Activated CD8-positive, alpha-beta T cell treated with anti-CD3 and anti-CD28 coated beads, Interleukin-2, amount 10 ng/mL, durations not matched to agents 7 days and 5 days (primary cell): Measurements from ENCODE around the gene C10orf95. TPM values are rescaled to one million over a fixed set of nuclear protein-coding genes. Genes with fewer than 3 reads are reported as not detected.

Source experiments
- ATAC-seq: fragments of 150-1000 bp; cut with Tn5 transposase; one replicate; pipeline ENCODE4 v1.10.0; 2021; ENCODE audit warnings: moderate library complexity
- CTCF ChIA-PET: fragments of 350-600 bp; sonication (Branson Sonifier 250); formaldehyde crosslinking; loops from one replicate; lab custom pipeline; 2021; ENCODE audit warnings: antibody characterized with exemption; lab: Charles Lee
- POLR2A ChIA-PET: fragments of 350-600 bp; sonication (Branson Sonifier 250); formaldehyde crosslinking; loops from one replicate; lab custom pipeline; 2021; ENCODE audit warnings: antibody characterized with exemption; lab: Charles Lee
- DNase-seq: peaks from one replicate; pipeline ENCODE4 v3.0.0-alpha.2; 2020
- H3K27ac Mint-ChIP-seq: one replicate; pipeline ENCODE4 v1.8.0; 2021; ENCODE audit warnings: mild to moderate bottlenecking, mixed read lengths
- H3K27me3 Mint-ChIP-seq: one replicate; pipeline ENCODE4 v1.8.0; 2021; ENCODE audit warnings: low read depth, mixed read lengths
- H3K36me3 Mint-ChIP-seq: one replicate; pipeline ENCODE4 v1.8.0; 2021; ENCODE audit warnings: low read depth, mixed read lengths
- H3K4me1 Mint-ChIP-seq: one replicate; pipeline ENCODE4 v1.8.0; 2021; ENCODE audit warnings: low read depth, mixed read lengths
- H3K4me3 Mint-ChIP-seq: one replicate; pipeline ENCODE4 v1.8.0; 2021; ENCODE audit warnings: mild to moderate bottlenecking, mixed read lengths
- H3K9me3 Mint-ChIP-seq: one replicate; pipeline ENCODE4 v1.8.0; 2022; ENCODE audit warnings: mixed read lengths; ENCODE audit not compliant: insufficient read depth
- total RNA-seq, 2 experiments: library from RNA; stranded (reverse); gene quantifications; one replicate each; pipeline ENCODE4 v1.2.3, GENCODE V29; 2021

Gene C10orf95
- total RNA-seq, 2 experiments from 2014 or later, result 0.32 TPM; not detected in 1

GRCh38 chr10:102452672-102453340 lies 1.5 kb upstream of the C10orf95 start:
- peaks cover 28% of the 10 kb centered on the region for H3K36me3 Mint-ChIP-seq
- DNase-seq (peak; percentile 71), ATAC-seq (peak; percentile 40)
- H3K4me1 Mint-ChIP-seq, result peaks cover 47% of the 10 kb centered on the region
- peak overlapping the region; percentile 83 for H3K27ac Mint-ChIP-seq
- no peaks in the 10 kb centered on the region for H3K9me3 Mint-ChIP-seq
- H3K27me3 Mint-ChIP-seq, result no peaks in the 10 kb centered on the region
- ChIA-PET CTCF (interaction anchor here (0.9 to 5.0 kb wide), 7 partner anchors 9 to 295 kb away, joined by 3 to 31 read pairs (median 5); partner anchors contain the start of gene CUEDC2), POLR2A (interaction anchor here (1.0 to 5.7 kb wide), 3 partner anchors 10 to 57 kb away, joined by 6 to 81 read pairs (median 10); partner anchors contain the start of genes CUEDC2 and NFKB2)
- peak overlapping the region; percentile 28 for H3K4me3 Mint-ChIP-seq

GRCh38 chr10:102450374-102451104 lies 804 bp downstream of the C10orf95 start:
- no peaks in the 10 kb centered on the region for H3K9me3 Mint-ChIP-seq
- peak; percentile 93 for DNase-seq
- H3K4me3 Mint-ChIP-seq, result peak overlapping the region; percentile 90
- ATAC-seq, result peak; percentile 85
- ChIA-PET POLR2A (interaction anchor here (0.6 to 5.7 kb wide), 16 partner anchors 10 to 125 kb away, joined by 3 to 81 read pairs (median 5); partner anchors contain the start of genes CUEDC2, FBXL15 and NFKB2), CTCF (interaction anchor here (0.9 to 5.0 kb wide), 12 partner anchors 8 to 220 kb away, joined by 3 to 31 read pairs (median 10); partner anchors contain the start of genes CUEDC2, FBXL15 and NFKB2)
- peaks cover 47% of the 10 kb centered on the region for H3K4me1 Mint-ChIP-seq
- H3K27me3 Mint-ChIP-seq, result no peaks in the 10 kb centered on the region
- H3K36me3 Mint-ChIP-seq, result peaks cover 19% of the 10 kb centered on the region
- H3K27ac Mint-ChIP-seq, result peak overlapping the region; percentile 93

GRCh38 chr10:102450124-102450373 lies 1.3 kb downstream of the C10orf95 start:
- H3K4me1 Mint-ChIP-seq, result peaks cover 44% of the 10 kb centered on the region
- H3K9me3 Mint-ChIP-seq, result no peaks in the 10 kb centered on the region
- H3K4me3 Mint-ChIP-seq, result peak overlapping the region; percentile 90
- ChIA-PET CTCF (interaction anchor here (0.7 to 5.0 kb wide), 14 partner anchors 8 to 318 kb away, joined by 3 to 31 read pairs (median 5); partner anchors contain the start of genes CUEDC2, FBXL15 and NFKB2), POLR2A (interaction anchor here (1.0 to 5.7 kb wide), 13 partner anchors 9 to 55 kb away, joined by 3 to 81 read pairs (median 6); partner anchors contain the start of genes CUEDC2, FBXL15 and NFKB2)
- H3K27ac Mint-ChIP-seq, result peak overlapping the region; percentile 93
- peaks cover 15% of the 10 kb centered on the region for H3K36me3 Mint-ChIP-seq
- no peak for ATAC-seq
- no peak for DNase-seq
- no peaks in the 10 kb centered on the region for H3K27me3 Mint-ChIP-seq

- Mint-ChIP-seq H3K27ac (peak overlapping the region; percentile 93), H3K36me3 (peaks cover 17% of the 10 kb centered on the region), H3K4me1 (peaks cover 38% of the 10 kb centered on the region), H3K9me3 (no peaks in the 10 kb centered on the region), H3K27me3 (no peaks in the 10 kb centered on the region), H3K4me3 (peak overlapping the region; percentile 90)
- peak; percentile 66 for ATAC-seq
- ChIA-PET CTCF (interaction anchor here (0.7 to 5.0 kb wide), 14 partner anchors 12 to 317 kb away, joined by 3 to 31 read pairs (median 4); partner anchors contain the start of genes CUEDC2 and NFKB2), POLR2A (interaction anchor here (0.6 to 5.7 kb wide), 14 partner anchors 9 to 331 kb away, joined by 3 to 81 read pairs (median 5); partner anchors contain the start of genes CUEDC2, FBXL15 and NFKB2)
- DNase-seq, result peak; percentile 93
These were observed 1.8 kb downstream of the C10orf95 start for GRCh38 chr10:102449321-102450123.

- no peaks in the 10 kb centered on the region for H3K27me3 Mint-ChIP-seq
- ATAC-seq, result no peak
- DNase-seq, result no peak
- peaks cover 17% of the 10 kb centered on the region for H3K4me1 Mint-ChIP-seq
- H3K36me3 Mint-ChIP-seq, result peaks cover 6% of the 10 kb centered on the region
- H3K4me3 Mint-ChIP-seq, result no peak overlapping the region
- H3K27ac Mint-ChIP-seq, result no peak overlapping the region
- POLR2A ChIA-PET, result no interaction called here
- H3K9me3 Mint-ChIP-seq, result no peaks in the 10 kb centered on the region
- CTCF ChIA-PET, result no interaction called here
These were observed 6.5 kb downstream of the C10orf95 start for GRCh38 chr10:102444851-102445250.

GRCh38 chr10:102438374-102438773 lies 13.0 kb downstream of the C10orf95 start:
- CTCF ChIA-PET, result no interaction called here
- POLR2A ChIA-PET, result interaction anchor here (7.1 kb wide), 1 partner anchor 12 kb away, joined by 81 read pairs; the partner anchor contains the start of gene C10orf95
- ATAC-seq, result no peak
- no peaks in the 10 kb centered on the region for H3K27me3 Mint-ChIP-seq
- H3K9me3 Mint-ChIP-seq, result no peaks in the 10 kb centered on the region
- DNase-seq, result no peak
- H3K4me1 Mint-ChIP-seq, result peaks cover 49% of the 10 kb centered on the region
- peaks cover 28% of the 10 kb centered on the region for H3K36me3 Mint-ChIP-seq
- peak overlapping the region; percentile 88 for H3K4me3 Mint-ChIP-seq
- H3K27ac Mint-ChIP-seq, result peak overlapping the region; percentile 27

GRCh38 chr10:102437515-102437914 lies 13.8 kb downstream of the C10orf95 start:
- ATAC-seq (no peak), DNase-seq (no peak)
- ChIA-PET POLR2A (interaction anchor here (0.6 to 7.1 kb wide), 3 partner anchors 13 to 24 kb away, joined by 3 to 81 read pairs (median 75); partner anchors contain the start of genes C10orf95 and FBXL15), CTCF (interaction anchor here (0.6 to 4.4 kb wide), 2 partner anchors 14 to 248 kb away, joined by 3 to 26 read pairs; partner anchors contain the start of gene C10orf95)
- H3K36me3 Mint-ChIP-seq, result peaks cover 28% of the 10 kb centered on the region
- peak overlapping the region; percentile 88 for H3K4me3 Mint-ChIP-seq
- peaks cover 56% of the 10 kb centered on the region for H3K4me1 Mint-ChIP-seq
- no peaks in the 10 kb centered on the region for H3K27me3 Mint-ChIP-seq
- no peaks in the 10 kb centered on the region for H3K9me3 Mint-ChIP-seq
- peak overlapping the region; percentile 54 for H3K27ac Mint-ChIP-seq

GRCh38 chr10:102436312-102436711 lies 15.0 kb downstream of the C10orf95 start:
- peak overlapping the region; percentile 83 for H3K27ac Mint-ChIP-seq
- H3K4me1 Mint-ChIP-seq, result peaks cover 58% of the 10 kb centered on the region
- DNase-seq (no peak), ATAC-seq (no peak)
- no peaks in the 10 kb centered on the region for H3K9me3 Mint-ChIP-seq
- ChIA-PET POLR2A (interaction anchor here (0.7 to 7.1 kb wide), 7 partner anchors 10 to 65 kb away, joined by 3 to 81 read pairs (median 11); partner anchors contain the start of genes C10orf95, FBXL15 and NFKB2), CTCF (interaction anchor here (0.7 to 5.5 kb wide), 7 partner anchors 9 to 267 kb away, joined by 3 to 28 read pairs (median 5); partner anchors contain the start of genes ACTR1A and C10orf95)
- no peaks in the 10 kb centered on the region for H3K27me3 Mint-ChIP-seq
- H3K4me3 Mint-ChIP-seq, result peak overlapping the region; percentile 88
- peaks cover 24% of the 10 kb centered on the region for H3K36me3 Mint-ChIP-seq

GRCh38 chr10:102435529-102436233 lies 15.7 kb downstream of the C10orf95 start:
- CTCF ChIA-PET, result interaction anchor here (0.7 to 5.5 kb wide), 7 partner anchors 9 to 266 kb away, joined by 3 to 28 read pairs (median 9); partner anchors contain the start of genes ACTR1A and C10orf95
- H3K27ac Mint-ChIP-seq, result peak overlapping the region; percentile 83
- DNase-seq (peak; percentile 75), ATAC-seq (peak; percentile 25)
- H3K4me1 Mint-ChIP-seq, result peaks cover 58% of the 10 kb centered on the region
- no peaks in the 10 kb centered on the region for H3K9me3 Mint-ChIP-seq
- H3K27me3 Mint-ChIP-seq, result no peaks in the 10 kb centered on the region
- H3K4me3 Mint-ChIP-seq, result peak overlapping the region; percentile 88
- POLR2A ChIA-PET, result interaction anchor here (0.7 to 7.1 kb wide), 8 partner anchors 9 to 65 kb away, joined by 3 to 81 read pairs (median 8); partner anchors contain the start of genes C10orf95, FBXL15 and NFKB2
- H3K36me3 Mint-ChIP-seq, result peaks cover 24% of the 10 kb centered on the region

GRCh38 chr10:102435133-102435497 lies 16.2 kb downstream of the C10orf95 start:
- ChIA-PET CTCF (interaction anchor here (1.4 to 5.5 kb wide), 5 partner anchors 13 to 266 kb away, joined by 5 to 28 read pairs (median 16); partner anchors contain the start of gene C10orf95), POLR2A (interaction anchor here (1.0 to 7.1 kb wide), 6 partner anchors 9 to 40 kb away, joined by 3 to 81 read pairs (median 17); partner anchors contain the start of genes C10orf95, FBXL15 and NFKB2)
- DNase-seq (peak; percentile 36), ATAC-seq (no peak)
- Mint-ChIP-seq H3K9me3 (no peaks in the 10 kb centered on the region), H3K4me1 (peaks cover 59% of the 10 kb centered on the region), H3K27me3 (no peaks in the 10 kb centered on the region), H3K27ac (peak overlapping the region; percentile 76), H3K36me3 (peaks cover 24% of the 10 kb centered on the region), H3K4me3 (peak overlapping the region; percentile 88)
